B cell (primary cell): ENCODE results near the gene DOCK1.

Experiments
- CTCF ChIP-seq: fragments of 200-600 bp; IDR thresholded peaks from one replicate; pipeline ENCODE4 v1.8.0; 2022; ENCODE audit warnings: antibody characterized with exemption, mild to moderate bottlenecking
- EZH2 ChIP-seq: IDR thresholded peaks from 2 replicates; pipeline ENCODE4 v1.6.1; 2012; ENCODE audit warnings: borderline replicate concordance, low read depth, mild to moderate bottlenecking, moderate library complexity, low read length; ENCODE audit not compliant: insufficient read depth, poor library complexity, severe bottlenecking

GRCh38 chr10:127154831-127155620, 249.8 kb downstream of the DOCK1 start:
- no peak for TF ChIP-seq CTCF
- no peak for TF ChIP-seq EZH2
